Measurements from ENCODE around the gene C3orf52.
"Not testable (repeated sequence)": the region's sequence is repeated elsewhere in the genome, so short reads cannot be mapped to it uniquely, and the experiment has no call there.

C3orf52 gene, protein sequence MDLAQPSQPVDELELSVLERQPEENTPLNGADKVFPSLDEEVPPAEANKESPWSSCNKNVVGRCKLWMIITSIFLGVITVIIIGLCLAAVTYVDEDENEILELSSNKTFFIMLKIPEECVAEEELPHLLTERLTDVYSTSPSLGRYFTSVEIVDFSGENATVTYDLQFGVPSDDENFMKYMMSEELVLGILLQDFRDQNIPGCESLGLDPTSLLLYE

DNA sequence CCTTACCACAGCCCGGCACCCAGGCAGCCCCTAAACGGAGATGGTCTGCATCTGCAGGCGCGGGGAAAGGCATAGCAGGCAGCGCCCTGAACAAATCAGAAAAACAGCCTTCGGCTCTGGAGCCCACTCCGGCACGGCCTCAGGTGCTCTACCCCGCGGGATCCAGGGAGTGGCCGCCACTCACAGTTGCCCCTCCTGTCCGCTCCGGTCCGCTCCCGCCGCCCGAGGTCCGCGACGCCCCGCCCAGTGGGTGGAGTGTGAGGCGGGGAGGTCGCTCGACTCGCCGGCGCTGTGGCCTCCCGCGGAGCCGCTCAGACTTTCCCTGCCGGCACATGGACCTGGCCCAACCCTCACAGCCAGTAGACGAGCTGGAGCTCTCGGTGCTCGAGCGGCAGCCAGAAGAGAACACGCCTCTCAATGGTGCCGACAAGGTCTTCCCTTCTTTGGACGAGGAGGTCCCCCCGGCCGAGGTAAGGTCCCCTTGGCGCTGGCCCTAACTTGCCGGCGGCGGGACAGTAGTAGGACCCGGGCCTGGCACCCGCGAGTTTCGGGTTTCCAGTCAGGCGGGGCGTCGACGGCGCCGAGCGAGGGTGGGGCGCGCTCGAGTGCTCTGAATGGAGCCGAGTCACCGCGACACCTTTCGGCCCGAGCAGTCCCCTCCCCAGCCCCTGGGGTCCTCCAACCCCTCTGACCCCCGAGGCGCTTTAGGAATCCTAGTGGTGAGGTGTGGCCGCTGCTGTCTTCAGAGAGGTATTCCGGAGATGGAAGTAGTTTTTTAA lies at the start of gene C3orf52:
Gene C3orf52 (plus strand): TSS at position 314 of the 779 bp plus-strand sequence. CDS start 19 bp downstream, at position 333.
- TF ChIP-seq, protein P1, sequence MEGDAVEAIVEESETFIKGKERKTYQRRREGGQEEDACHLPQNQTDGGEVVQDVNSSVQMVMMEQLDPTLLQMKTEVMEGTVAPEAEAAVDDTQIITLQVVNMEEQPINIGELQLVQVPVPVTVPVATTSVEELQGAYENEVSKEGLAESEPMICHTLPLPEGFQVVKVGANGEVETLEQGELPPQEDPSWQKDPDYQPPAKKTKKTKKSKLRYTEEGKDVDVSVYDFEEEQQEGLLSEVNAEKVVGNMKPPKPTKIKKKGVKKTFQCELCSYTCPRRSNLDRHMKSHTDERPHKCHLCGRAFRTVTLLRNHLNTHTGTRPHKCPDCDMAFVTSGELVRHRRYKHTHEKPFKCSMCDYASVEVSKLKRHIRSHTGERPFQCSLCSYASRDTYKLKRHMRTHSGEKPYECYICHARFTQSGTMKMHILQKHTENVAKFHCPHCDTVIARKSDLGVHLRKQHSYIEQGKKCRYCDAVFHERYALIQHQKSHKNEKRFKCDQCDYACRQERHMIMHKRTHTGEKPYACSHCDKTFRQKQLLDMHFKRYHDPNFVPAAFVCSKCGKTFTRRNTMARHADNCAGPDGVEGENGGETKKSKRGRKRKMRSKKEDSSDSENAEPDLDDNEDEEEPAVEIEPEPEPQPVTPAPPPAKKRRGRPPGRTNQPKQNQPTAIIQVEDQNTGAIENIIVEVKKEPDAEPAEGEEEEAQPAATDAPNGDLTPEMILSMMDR (conservative IDR thresholded peaks at IDR 0.05; ENCODE audit: control insufficient read depth, insufficient read depth, low read depth, low read length) = no peak
- peak; percentile 59 for DNase-seq (ENCODE audit: low read depth)
- H3K4me3 ChIP-seq (ENCODE audit: control insufficient read depth, low read depth, low read length) = peak within 1 kb of the TSS; percentile 57

DNA sequence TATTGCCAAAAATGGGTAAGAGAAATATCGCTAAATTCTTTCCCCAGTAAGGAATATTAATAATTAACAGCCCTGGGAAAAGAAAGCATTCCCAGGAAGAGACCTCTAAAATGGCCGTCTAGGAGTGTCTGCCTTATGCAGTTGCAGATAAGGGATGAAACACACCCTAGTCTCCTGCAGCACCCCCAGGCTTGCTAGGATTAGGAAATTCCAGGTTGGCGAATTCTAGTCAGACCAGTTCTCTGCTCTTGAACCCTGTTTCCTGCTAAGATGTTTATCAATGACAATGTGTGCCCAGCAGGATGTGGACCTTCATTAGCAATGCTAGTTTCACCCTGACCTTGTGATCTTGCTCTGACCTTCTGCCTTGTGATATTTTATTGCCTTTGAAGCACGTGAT lies 49.0 kb upstream of the C3orf52 start:
- not testable (repeated sequence) for DNase-seq (ENCODE audit: low read depth); H3K4me3 ChIP-seq (ENCODE audit: control insufficient read depth, low read depth, low read length)

DNA sequence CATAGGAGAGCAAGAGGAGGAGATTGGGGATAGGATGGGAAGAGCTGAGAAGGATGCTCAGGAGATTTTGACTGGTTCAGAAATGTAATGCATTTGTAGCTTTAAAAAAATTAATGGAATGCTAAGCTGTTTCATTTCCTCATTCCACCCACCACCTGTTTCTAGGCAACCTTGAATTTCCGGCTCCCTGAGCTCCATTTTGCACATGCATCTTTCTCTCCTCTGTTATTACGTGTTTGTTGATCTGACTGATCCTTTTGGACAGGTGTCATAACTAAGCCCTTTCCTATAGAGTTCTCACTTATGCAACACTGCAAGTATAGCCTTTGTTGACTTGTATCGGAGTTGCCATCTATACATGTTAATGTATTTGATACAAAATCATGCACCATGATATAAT lies 47.3 kb upstream of the C3orf52 start:
- no peak overlapping the region for H3K4me3 ChIP-seq (ENCODE audit: control insufficient read depth, low read depth, low read length)
- TF ChIP-seq, protein P1 (conservative IDR thresholded peaks at IDR 0.05; ENCODE audit: control insufficient read depth, insufficient read depth, low read depth, low read length) = no peak
- no peak for DNase-seq (ENCODE audit: low read depth)

DNA sequence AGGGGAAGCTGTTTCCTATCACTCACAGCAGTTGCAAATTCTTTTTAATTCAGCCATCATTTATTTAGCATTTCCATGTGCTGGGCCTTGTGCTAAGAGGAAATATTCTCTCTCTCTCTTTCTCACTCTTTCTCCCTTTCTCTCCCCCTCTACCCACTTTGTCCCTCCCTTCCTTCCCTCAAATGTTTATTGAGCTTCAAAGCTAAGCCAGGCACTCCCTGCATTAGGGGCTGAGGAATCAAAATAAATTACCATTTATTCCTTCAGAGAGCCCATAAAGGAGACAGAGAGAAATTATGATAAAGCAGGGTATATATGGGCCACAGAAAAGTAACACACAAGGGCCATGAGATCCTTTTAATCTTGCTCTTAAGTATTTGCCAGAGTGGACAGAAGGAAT lies 44.9 kb upstream of the C3orf52 start:
- no peak overlapping the region for H3K4me3 ChIP-seq (ENCODE audit: control insufficient read depth, low read depth, low read length)
- DNase-seq (ENCODE audit: low read depth) = no peak
- TF ChIP-seq, protein P1 (conservative IDR thresholded peaks at IDR 0.05; ENCODE audit: control insufficient read depth, insufficient read depth, low read depth, low read length) = no peak

DNA sequence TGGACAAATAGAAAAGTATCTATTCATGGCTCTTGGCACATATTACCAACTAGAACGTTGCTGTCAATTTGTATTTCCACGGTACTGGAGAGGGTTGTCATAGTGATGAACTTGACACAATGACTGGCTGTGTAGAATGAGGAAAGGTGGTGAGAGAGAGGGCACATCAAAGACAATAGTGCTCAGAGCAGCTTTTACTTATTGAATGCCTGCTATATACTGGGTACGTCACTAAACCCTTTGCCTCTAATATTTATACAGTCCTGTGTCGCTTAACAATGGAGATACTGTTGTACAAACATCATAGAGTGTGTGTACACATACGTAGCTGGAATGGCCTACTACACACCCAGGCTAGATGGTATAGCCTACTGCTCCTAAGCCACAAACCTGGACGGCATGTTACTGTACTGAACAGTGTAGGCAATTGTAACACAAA lies 43.3 kb upstream of the C3orf52 start:
- DNase-seq (ENCODE audit: low read depth) = no peak

DNA sequence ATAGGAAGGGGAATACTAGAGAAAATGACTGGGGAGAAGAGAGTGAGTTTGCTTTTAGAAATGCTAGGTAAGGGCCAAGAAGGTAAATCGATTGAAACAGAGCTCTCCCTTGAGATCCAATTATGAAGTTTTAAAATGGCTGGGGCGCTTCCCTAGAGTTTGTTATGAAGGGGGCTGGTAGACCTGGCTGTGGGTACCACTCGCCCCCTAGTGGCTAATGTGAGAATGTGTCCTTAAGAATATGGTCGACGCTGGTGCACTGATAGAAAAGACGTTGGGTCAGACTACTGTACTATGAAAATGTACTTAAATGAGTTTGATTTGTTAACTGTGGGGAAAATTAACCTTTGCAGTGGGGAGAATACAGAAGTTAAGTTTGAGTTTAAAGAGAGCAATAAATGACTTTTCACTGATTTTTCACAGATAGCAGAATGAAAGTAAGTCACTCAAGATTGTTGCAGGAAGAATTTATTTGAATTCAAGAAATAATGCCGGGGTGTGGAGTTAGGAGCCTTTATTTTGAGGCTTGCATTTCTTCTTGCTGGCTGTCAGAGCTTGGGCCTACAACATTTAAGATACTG lies 42.5 kb upstream of the C3orf52 start:
- H3K4me3 ChIP-seq (ENCODE audit: control insufficient read depth, low read depth, low read length) = no peak overlapping the region

More for the DNA sequence above, 43.3 kb upstream of the C3orf52 start:
- TF ChIP-seq, protein P1 (conservative IDR thresholded peaks at IDR 0.05; ENCODE audit: control insufficient read depth, insufficient read depth, low read depth, low read length) = no peak
- no peak overlapping the region for H3K4me3 ChIP-seq (ENCODE audit: control insufficient read depth, low read depth, low read length)

More for the DNA sequence above, 42.5 kb upstream of the C3orf52 start:
- TF ChIP-seq, protein P1 (conservative IDR thresholded peaks at IDR 0.05; ENCODE audit: control insufficient read depth, insufficient read depth, low read depth, low read length) = peak; percentile 91
- DNase-seq (ENCODE audit: low read depth) = peak; percentile 78

All from fibroblast of mammary gland (primary cell).